Measurements from ENCODE around the gene RAB11FIP3. TPM values are rescaled to one million over a fixed set of nuclear protein-coding genes. Genes with fewer than 3 reads are reported as not detected.

The RAB11FIP3 gene
- total and polyA plus RNA-seq, 9 of the 15 experiments (the other 6 are each of a cell fraction or from before 2014, with no cell fraction given) = 0.46 to 13.1 (median 4.3) TPM

DNA sequence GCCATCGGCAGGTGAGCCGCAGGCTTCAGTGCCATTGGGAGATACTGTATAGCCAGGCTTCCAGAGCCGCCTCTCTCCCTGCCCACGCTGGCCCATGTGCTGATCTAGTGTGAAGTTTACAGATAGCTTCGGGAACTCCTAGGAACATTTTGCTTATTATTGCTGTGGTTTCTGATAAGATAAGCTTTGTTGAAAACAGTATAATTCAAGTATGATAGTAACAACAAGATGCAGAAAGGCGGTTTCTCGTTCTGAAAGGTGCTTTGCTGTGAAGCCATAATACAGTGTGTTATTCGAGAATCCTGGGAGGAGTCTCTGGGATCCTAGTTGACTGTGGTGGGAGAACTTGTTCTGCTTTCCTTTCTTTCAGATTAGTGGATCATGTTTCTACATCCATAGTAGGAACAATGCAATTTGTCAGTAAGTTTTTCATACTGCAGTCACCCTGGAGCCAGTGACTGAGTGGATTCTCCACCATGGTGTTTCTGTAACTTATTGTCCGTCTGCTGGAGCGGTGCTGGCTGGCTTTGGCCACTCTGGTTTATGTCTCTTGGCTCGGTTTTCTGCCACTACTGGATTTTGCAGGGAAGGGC is 31.5 kb downstream of the RAB11FIP3 start (continued):
- TF ChIP-seq ZNF717 (CRISPR knock-in tag; IDR thresholded peaks at IDR 0.05) = no peak
- no peak for TF ChIP-seq EP400 (IDR thresholded peaks at IDR 0.05)
- no peak for TF ChIP-seq SIRT6 (IDR thresholded peaks at IDR 0.05; ENCODE audit: low read depth, low read length)
- TF ChIP-seq POLR2AphosphoS5 (IDR thresholded peaks at IDR 0.05; ENCODE audit: control insufficient read depth, insufficient read depth, low read depth, low read length) = no peak
- no peak for TF ChIP-seq ZNF140 (CRISPR knock-in tag; IDR thresholded peaks at IDR 0.05)
- no peak for TF ChIP-seq PRPF4 (IDR thresholded peaks at IDR 0.05; ENCODE audit: insufficient read depth, low read depth, low read length, poor library complexity, severe bottlenecking)
- TF ChIP-seq MAFF (IDR thresholded peaks at IDR 0.05; ENCODE audit: low read length) = peak; percentile 4; the same call in 1 of the 2 replicates
- TF ChIP-seq TRIM28 (IDR thresholded peaks at IDR 0.05) = no peak
- TF ChIP-seq, protein P1, sequence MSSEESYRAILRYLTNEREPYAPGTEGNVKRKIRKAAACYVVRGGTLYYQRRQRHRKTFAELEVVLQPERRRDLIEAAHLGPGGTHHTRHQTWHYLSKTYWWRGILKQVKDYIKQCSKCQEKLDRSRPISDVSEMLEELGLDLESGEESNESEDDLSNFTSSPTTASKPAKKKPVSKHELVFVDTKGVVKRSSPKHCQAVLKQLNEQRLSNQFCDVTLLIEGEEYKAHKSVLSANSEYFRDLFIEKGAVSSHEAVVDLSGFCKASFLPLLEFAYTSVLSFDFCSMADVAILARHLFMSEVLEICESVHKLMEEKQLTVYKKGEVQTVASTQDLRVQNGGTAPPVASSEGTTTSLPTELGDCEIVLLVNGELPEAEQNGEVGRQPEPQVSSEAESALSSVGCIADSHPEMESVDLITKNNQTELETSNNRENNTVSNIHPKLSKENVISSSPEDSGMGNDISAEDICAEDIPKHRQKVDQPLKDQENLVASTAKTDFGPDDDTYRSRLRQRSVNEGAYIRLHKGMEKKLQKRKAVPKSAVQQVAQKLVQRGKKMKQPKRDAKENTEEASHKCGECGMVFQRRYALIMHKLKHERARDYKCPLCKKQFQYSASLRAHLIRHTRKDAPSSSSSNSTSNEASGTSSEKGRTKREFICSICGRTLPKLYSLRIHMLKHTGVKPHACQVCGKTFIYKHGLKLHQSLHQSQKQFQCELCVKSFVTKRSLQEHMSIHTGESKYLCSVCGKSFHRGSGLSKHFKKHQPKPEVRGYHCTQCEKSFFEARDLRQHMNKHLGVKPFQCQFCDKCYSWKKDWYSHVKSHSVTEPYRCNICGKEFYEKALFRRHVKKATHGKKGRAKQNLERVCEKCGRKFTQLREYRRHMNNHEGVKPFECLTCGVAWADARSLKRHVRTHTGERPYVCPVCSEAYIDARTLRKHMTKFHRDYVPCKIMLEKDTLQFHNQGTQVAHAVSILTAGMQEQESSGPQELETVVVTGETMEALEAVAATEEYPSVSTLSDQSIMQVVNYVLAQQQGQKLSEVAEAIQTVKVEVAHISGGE (CRISPR knock-in tag; IDR thresholded peaks at IDR 0.05) = no peak
- TF ChIP-seq, protein P2, sequence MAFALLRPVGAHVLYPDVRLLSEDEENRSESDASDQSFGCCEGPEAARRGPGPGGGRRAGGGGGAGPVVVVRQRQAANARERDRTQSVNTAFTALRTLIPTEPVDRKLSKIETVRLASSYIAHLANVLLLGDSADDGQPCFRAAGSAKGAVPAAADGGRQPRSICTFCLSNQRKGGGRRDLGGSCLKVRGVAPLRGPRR (CRISPR knock-in tag; IDR thresholded peaks at IDR 0.05) = no peak
- no peak for TF ChIP-seq GABPB2 (CRISPR knock-in tag; conservative IDR thresholded peaks at IDR 0.05)
- TF ChIP-seq KLF16 (IDR thresholded peaks at IDR 0.05) = peak; percentile 43; the same call in 1 of the 2 replicates
- TF ChIP-seq, protein P3, sequence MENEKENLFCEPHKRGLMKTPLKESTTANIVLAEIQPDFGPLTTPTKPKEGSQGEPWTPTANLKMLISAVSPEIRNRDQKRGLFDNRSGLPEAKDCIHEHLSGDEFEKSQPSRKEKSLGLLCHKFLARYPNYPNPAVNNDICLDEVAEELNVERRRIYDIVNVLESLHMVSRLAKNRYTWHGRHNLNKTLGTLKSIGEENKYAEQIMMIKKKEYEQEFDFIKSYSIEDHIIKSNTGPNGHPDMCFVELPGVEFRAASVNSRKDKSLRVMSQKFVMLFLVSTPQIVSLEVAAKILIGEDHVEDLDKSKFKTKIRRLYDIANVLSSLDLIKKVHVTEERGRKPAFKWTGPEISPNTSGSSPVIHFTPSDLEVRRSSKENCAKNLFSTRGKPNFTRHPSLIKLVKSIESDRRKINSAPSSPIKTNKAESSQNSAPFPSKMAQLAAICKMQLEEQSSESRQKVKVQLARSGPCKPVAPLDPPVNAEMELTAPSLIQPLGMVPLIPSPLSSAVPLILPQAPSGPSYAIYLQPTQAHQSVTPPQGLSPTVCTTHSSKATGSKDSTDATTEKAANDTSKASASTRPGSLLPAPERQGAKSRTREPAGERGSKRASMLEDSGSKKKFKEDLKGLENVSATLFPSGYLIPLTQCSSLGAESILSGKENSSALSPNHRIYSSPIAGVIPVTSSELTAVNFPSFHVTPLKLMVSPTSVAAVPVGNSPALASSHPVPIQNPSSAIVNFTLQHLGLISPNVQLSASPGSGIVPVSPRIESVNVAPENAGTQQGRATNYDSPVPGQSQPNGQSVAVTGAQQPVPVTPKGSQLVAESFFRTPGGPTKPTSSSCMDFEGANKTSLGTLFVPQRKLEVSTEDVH (IDR thresholded peaks at IDR 0.05; ENCODE audit: low read depth, partially characterized antibody) = no peak
- TF ChIP-seq BHLHE40 (IDR thresholded peaks at IDR 0.05; ENCODE audit: low read length) = peak; percentile 49; the same call in 1 of the 2 replicates
- TF ChIP-seq EGR1 (conservative IDR thresholded peaks at IDR 0.05) = peak; percentile 77
- TF ChIP-seq BCL6 (CRISPR knock-in tag; IDR thresholded peaks at IDR 0.05) = no peak
- no peak for TF ChIP-seq HDAC1 (IDR thresholded peaks at IDR 0.05)
- TF ChIP-seq ZKSCAN3 (CRISPR knock-in tag; IDR thresholded peaks at IDR 0.05) = no peak
- TF ChIP-seq NFIX (CRISPR knock-in tag; IDR thresholded peaks at IDR 0.05; ENCODE audit: low read depth) = no peak
- TF ChIP-seq, protein P4, sequence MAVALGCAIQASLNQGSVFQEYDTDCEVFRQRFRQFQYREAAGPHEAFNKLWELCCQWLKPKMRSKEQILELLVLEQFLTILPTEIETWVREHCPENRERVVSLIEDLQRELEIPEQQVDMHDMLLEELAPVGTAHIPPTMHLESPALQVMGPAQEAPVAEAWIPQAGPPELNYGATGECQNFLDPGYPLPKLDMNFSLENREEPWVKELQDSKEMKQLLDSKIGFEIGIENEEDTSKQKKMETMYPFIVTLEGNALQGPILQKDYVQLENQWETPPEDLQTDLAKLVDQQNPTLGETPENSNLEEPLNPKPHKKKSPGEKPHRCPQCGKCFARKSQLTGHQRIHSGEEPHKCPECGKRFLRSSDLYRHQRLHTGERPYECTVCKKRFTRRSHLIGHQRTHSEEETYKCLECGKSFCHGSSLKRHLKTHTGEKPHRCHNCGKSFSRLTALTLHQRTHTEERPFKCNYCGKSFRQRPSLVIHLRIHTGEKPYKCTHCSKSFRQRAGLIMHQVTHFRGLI (CRISPR knock-in tag; IDR thresholded peaks at IDR 0.05) = no peak
- TF ChIP-seq, protein P5, sequence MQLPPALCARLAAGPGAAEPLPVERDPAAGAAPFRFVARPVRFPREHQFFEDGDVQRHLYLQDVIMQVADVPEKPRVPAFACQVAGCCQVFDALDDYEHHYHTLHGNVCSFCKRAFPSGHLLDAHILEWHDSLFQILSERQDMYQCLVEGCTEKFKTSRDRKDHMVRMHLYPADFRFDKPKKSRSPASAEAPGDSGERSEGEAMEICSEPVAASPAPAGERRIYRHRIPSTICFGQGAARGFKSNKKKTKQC (CRISPR knock-in tag; IDR thresholded peaks at IDR 0.05) = no peak

Measured in K562 (cell line).